Activated effector memory CD4-positive, alpha-beta T cell treated with Interleukin-2 at 50 U/mL for 16 hours (primary cell): ENCODE measurements around the gene PSENEN.
A peak's percentile ranks its signal among the peaks of the same experiment; 100 is the strongest.

ENCODE experiments used
- DNase-seq: peaks from one replicate; pipeline ENCODE4 v3.0.0-alpha.2; 2020

Gene PSENEN

GRCh38 chr19:35745328-35746086 lies at the start of gene PSENEN, which contains the start of gene U2AF1L4:
TSS of gene PSENEN (plus strand) at chr19:35745651. CDS start at chr19:35745931, 280 bp downstream.
TSS of gene U2AF1L4 (minus strand) at chr19:35745418. CDS start at chr19:35745391, 27 bp downstream.
- peak; percentile 96 for DNase-seq

- DNase-seq = no peak
Measured at GRCh38 chr19:35695895-35696422, 49.5 kb upstream of the PSENEN start.

DNA sequence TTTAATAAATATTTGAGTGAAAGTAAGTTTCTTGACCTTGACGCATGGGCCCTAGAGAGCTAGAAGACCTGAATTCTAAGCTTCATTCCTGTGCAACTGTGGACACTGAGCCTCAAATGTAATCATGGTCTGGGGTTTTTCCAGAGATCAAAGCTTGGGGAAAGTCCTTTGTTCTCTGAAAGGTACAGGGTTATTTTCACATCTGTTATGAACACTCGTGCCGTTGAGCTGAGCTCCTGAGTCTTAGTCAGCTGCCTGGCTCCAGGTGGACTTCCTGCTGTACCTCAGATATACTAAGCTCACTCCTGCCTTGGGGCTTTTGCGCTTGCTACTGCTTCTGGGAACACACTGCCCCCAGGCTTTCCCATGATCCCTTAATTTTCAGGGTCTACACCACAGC lies 48.6 kb upstream of the PSENEN start:
- DNase-seq = no peak

DNA sequence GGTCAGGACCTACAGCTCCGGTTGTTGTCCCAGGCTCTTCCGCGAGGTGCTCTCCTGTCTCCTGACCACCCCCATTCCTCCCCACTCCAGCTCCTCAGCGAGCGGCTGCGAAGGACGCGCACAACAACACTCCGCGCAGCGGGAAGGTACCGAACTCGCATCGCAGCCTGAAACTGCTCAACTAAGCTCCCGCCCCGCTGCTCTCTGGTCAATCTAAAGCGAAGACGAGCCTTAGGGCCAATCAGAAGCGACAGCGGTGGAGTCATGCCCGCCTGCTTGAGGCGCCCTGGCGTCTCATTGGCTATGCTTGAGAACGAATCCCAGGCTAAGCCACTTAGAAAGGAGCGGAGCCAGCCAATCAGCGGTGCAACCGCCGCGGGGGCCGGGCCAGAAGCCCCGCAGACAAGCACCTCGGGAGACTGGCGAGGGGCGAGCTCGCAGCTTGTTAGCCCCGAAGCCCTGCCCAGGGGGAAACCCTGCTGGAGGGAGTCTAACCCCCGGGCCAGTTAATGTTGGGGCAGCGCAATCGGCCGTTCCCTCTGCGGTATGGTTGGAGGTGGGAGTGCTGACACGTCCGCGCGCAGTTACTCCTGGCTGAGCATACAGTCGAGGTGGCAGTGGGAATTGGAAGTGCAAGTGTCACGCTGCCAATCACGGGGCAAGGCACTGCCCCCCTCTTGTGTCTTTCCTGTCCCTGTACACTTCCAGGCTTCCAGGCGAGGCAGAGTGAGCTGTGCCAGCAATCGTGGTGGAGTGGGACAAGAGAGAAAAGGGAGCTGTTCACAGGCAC lies 43.0 kb upstream of the PSENEN start:
- peak; percentile 88 for DNase-seq

DNA sequence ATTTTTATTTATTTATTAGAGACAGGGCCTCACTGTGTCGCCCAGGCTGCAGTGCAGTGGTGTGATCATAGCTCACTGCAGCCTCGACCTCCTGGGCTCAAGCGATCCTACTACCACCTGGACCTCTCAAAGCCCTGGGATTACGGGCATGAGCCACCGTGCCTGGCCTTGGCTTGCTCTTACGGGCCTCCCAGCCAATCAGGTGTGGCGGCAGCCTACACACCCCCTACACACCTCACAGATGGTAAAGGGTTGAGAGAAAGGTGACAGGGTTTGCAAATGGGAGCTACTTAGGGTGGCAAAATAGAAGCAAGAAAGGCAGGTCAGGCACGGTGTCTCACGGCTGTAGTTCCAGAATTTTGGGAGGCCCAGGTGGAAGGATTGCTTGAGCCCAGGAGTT lies 42.1 kb upstream of the PSENEN start:
- DNase-seq = no peak

DNA sequence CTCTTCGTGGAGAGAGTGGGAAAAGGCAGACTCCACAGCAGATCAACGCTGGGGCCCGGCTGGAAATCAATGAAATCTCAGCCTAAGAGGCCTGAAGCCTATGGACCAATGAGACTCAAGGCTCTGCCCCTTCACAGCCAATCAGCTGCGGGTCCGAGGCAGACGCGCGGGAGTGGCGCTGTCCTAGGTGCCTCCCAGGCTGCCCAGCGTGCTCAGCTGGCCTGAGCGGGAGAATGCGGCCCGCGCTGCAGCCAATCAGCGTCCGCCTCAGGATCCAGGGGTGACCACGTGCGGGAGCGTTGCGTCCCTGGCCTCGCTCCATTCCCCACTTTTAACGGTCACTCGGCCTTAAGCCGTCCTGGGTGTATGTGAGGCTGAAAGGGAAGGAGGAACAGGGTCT lies 41.2 kb upstream of the PSENEN start, which contains the start of gene ZBTB32:
Gene ZBTB32, plus strand, starts transcription at position 341 of the 400 bp plus-strand sequence. CDS start 10,069 bp downstream, outside the sequence.
- no peak for DNase-seq

DNA sequence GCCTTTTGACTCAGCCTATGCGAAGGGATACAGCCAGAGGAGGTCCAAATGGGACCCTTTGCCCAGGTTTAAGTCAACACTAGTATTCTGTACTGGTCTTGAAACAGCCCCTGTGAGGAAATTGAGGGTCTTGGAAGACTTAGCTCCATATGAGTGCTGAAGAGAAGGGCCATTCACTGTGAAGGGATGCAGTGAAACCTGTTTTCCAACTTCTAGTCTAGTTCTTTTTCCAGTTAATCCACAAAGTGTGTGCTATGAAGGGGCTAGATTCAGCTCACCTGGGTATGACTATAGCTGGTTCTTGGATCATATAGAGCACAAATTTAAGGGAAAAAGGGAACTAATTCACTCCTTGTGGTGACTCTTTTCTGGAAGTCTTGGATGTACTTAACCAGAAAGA lies 37.1 kb upstream of the PSENEN start:
- no peak for DNase-seq

GRCh38 chr19:35710784-35711723 lies 34.4 kb upstream of the PSENEN start:
- DNase-seq = no peak

DNA sequence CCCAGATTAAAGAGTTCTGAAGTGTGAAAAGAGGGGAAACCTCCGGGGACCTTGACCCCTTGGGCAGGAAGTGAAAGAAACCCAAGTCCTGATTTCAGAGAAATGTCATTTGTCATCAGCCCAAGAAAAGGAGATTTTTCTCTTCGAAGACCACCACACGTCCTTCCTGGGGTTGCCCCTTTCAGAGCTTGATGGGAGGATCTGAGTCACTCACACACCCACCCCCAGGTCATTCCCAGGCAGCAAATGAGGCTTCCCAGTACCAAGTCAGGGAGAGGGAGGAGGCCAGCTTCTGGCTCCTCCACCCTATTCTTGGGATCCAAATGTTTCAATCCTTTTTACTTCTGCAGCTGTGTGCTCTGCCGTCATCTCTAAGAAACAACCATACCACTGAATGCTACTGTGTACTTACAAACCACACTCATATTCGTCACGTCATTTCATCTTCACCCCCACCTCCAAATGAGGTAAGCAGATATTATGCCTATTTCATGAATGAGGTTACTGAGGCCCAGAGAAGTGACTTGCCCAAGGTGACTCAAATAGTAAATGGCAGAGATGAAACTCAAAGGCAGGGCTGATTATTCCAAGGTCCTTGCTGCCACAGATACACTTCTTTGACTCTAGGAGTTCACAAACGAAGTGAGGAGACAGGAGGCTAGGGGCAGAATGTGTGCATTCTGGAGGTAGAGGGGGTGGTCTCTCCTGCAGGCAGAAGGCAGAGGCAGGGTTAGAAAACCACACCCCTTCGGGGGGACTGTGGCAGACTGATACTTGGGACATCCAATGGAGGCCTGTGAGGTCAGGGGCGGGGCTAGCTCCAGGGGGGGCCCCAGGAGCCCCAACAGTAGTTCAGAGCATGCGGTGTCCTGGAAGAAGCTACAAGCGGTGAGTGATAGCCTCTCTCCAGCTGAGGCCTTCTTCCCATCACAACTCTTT lies 32.6 kb upstream of the PSENEN start:
- DNase-seq = no peak

DNA sequence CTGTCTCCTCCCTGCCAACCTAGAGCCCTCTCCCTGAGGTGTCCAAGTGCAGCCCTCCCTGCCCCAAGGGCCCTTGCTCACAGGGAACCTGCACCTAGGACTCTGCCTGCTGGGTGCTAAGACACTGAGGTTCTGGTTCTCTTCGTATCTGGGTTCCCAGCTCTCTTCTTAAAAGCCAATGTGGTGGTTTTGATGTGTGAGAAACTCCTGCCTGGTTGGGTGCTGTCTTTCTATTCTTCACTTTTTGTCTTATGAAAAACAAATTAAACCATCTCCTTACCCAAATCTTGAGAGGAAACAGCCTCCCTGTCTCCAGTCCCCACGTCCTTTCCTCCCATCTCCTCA lies 32.0 kb upstream of the PSENEN start:
- DNase-seq = no peak

- DNase-seq = no peak
Measured at GRCh38 chr19:35713904-35714495, 31.5 kb upstream of the PSENEN start.

GRCh38 chr19:35714601-35715354 lies 30.7 kb upstream of the PSENEN start:
- no peak for DNase-seq

GRCh38 chr19:35715355-35715809 lies 30.1 kb upstream of the PSENEN start:
- no peak for DNase-seq

- DNase-seq = no peak
Measured at GRCh38 chr19:35715981-35716800, 29.3 kb upstream of the PSENEN start.

DNA sequence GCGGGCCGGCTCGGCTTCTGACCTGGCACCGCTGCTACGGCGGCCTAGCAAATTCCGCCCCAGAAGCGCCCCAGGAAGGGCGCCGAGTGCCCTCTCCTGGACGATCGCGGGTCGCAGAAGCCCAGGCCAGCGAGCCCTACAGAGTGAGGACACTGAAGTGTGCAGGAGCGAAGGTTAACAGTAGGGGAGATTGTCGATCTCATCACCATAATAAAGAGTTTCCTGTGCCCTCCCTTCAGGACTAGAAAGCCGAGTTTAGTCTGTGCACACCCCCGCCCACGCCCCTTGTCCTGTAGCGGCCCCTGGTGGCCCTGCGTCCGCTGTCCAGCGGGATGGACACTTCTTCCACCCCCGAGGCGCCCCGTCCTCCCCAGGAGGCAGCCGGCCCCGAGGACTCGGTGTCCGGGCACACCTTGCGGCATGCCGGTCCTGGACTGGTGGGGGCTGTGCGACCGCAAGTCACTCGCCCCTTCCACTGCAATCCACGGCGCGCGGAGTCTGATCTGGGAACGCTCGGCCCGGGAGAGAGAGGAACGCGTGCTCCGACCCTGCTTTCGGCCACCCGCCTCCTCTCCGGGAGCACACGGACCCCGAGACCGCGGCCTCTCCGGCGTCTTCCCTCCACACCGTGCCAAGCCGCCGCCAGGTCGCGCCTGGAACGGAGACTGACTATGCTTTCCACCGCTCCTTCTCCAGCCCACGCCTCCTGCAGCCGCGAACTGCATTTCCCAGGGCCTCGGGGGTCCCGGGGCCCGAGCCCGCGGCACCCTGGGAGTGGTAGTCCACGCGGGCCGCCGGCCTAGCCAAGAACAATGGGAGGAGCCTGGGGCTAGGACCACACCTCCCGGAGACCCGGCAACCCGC lies 28.4 kb upstream of the PSENEN start:
- DNase-seq = peak; percentile 96

- no peak for DNase-seq
Measured at GRCh38 chr19:35717665-35718344, 27.6 kb upstream of the PSENEN start, which contains the start of gene KMT2B. TSS of gene KMT2B (plus strand) at chr19:35718003. CDS start at chr19:35718019, 16 bp downstream.

- DNase-seq = peak; percentile 35
Measured at GRCh38 chr19:35718345-35719041, 27.0 kb upstream of the PSENEN start.
